HepG2 (cell line): ENCODE results near the gene NID1. TPM values are rescaled to one million over a fixed set of nuclear protein-coding genes. Genes with fewer than 3 reads are reported as not detected.
A peak's percentile ranks its signal among the peaks of the same experiment; 100 is the strongest.

Experiments
- ATAC-seq: fragments of 200-7000 bp; cut with Tn5 transposase; 3 replicates; pipeline ENCODE4 v1.9.1; 2020; ENCODE audit warnings: mild to moderate bottlenecking, moderate library complexity
- BruUV-seq: library from RNA; stranded (reverse); fragments of 400-500 nt; replicated peaks from 2 replicates; lab custom pipeline; 2021; lab: Mats Ljungman, UMichigan
- CTCF ChIA-PET: fragments of 300-600 bp; formaldehyde crosslinking; extraction: SDS; loops from one replicate; lab custom pipeline; 2021; ENCODE audit warnings: low total read pairs, inconsistent platforms, low intra/inter-chr PET ratio; lab: Yijun Ruan, JAX
- POLR2A ChIA-PET: fragments of 350-600 bp; sonication (Branson Sonifier 250); formaldehyde crosslinking; loops from one replicate; lab custom pipeline; 2020; ENCODE audit warnings: antibody characterized with exemption, inconsistent platforms; lab: Yijun Ruan, JAX
- DNase-seq: peaks from one replicate; pipeline ENCODE4 v3.0.0-alpha.2; 2015; ENCODE audit warnings: low spot score
- FAIRE-seq: peaks from 3 replicates; lab custom pipeline; 2011; peaks lifted over from hg19 to GRCh38; lab: Jason Lieb, UNC
- H2AFZ ChIP-seq: one replicate; pipeline ENCODE4 v1.6.1; 2011; ENCODE audit warnings: low read length, inconsistent platforms
- H3K27ac ChIP-seq: fragments of 300-600 bp; 3 replicates; pipeline ENCODE4 v1.8.0; 2011; ENCODE audit warnings: mixed run types, mild to moderate bottlenecking, mixed read lengths, low read length, inconsistent platforms; ENCODE audit not compliant: insufficient read depth; ENCODE audit errors: extremely low read length
- H3K27me3 ChIP-seq, 2 experiments: fragments of 200-600 bp in 1 of 2; 2 replicates in 1 of 2; 3 replicates in 1 of 2; pipeline versions ENCODE4 v1.6.0 to v1.8.0; 2011; ENCODE audit warnings: low read length in 2 of 2, mild to moderate bottlenecking in 2 of 2, moderate library complexity in 2 of 2, inconsistent platforms in 1 of 2; ENCODE audit not compliant: insufficient read depth in 2 of 2, control insufficient read depth in 1 of 2
- H3K36me3 ChIP-seq, 2 experiments: fragments of 200-600 bp in 1 of 2; replicated peaks in 1 of 2; 2 replicates in 1 of 2; 3 replicates in 1 of 2; pipeline versions ENCODE4 v1.5.1 to v1.8.0; 2011; ENCODE audit warnings: low read length in 2 of 2, inconsistent platforms in 1 of 2; ENCODE audit not compliant: insufficient read depth in 2 of 2, control insufficient read depth in 1 of 2
- H3K4me1 ChIP-seq: 2 replicates; pipeline ENCODE4 v1.5.1; 2012; ENCODE audit warnings: low read length, inconsistent platforms; ENCODE audit not compliant: insufficient read depth
- H3K4me2 ChIP-seq: 2 replicates; pipeline ENCODE4 v1.6.0; 2011; ENCODE audit warnings: low read depth, low read length, inconsistent platforms
- H3K4me3 ChIP-seq, 3 experiments: fragments of 200-600 bp in 1 of 3; sonication (generic), shearing (Covaris generic) in 1 of 3; replicated peaks in 1 of 3; 2 replicates each; pipeline ENCODE4 v1.5.1; 2011 to 2016; ENCODE audit warnings: low read length in 3 of 3, inconsistent platforms in 2 of 3, low read depth in 2 of 3, mild to moderate bottlenecking in 2 of 3, control low read depth in 1 of 3, mixed read lengths in 1 of 3; ENCODE audit not compliant: insufficient read depth in 1 of 3
- H3K79me2 ChIP-seq: one replicate; pipeline ENCODE4 v1.6.1; 2011; ENCODE audit warnings: low read length, inconsistent platforms; ENCODE audit not compliant: insufficient read depth
- H3K9ac ChIP-seq: 2 replicates; pipeline ENCODE4 v1.6.0; 2011; ENCODE audit warnings: mild to moderate bottlenecking, low read depth, low read length, inconsistent platforms; ENCODE audit not compliant: insufficient read depth
- H3K9me3 ChIP-seq: 2 replicates; pipeline ENCODE4 v1.5.1; 2012; ENCODE audit warnings: mild to moderate bottlenecking, low read length
- H4K20me1 ChIP-seq: 2 replicates; pipeline ENCODE4 v1.6.0; 2011; ENCODE audit warnings: inconsistent platforms, mild to moderate bottlenecking, low read length, moderate library complexity; ENCODE audit not compliant: insufficient read depth
- FOXP4 ChIP-seq: sonication (generic); formaldehyde crosslinking; IDR thresholded peaks from 2 replicates; pipeline ENCODE4 v1.4.0; 2020; ENCODE audit warnings: missing genetic modification reagents
- MAFG ChIP-seq: sonication (generic); formaldehyde crosslinking; IDR thresholded peaks from 2 replicates; pipeline ENCODE4 v1.5.1; 2020; ENCODE audit warnings: mild to moderate bottlenecking, missing genetic modification reagents
- MAX ChIP-seq: IDR thresholded peaks from 2 replicates; pipeline ENCODE4 v1.6.1; 2012; ENCODE audit warnings: inconsistent platforms
- MIER2 ChIP-seq: IDR thresholded peaks from 2 replicates; pipeline ENCODE4 v1.6.1; 2016; ENCODE audit warnings: missing biosample characterization, missing genetic modification reagents
- PHF5A ChIP-seq: IDR thresholded peaks from one replicate; pipeline ENCODE4 v1.6.1; 2018; ENCODE audit warnings: low read depth, missing genetic modification reagents; ENCODE audit not compliant: unreplicated experiment
- PLSCR1 ChIP-seq: sonication (generic); formaldehyde crosslinking; IDR thresholded peaks from 2 replicates; pipeline ENCODE4 v1.5.0; 2020; ENCODE audit warnings: missing genetic modification reagents, mild to moderate bottlenecking, borderline replicate concordance
- RARA ChIP-seq: IDR thresholded peaks from 2 replicates; pipeline ENCODE4 v1.6.1; 2016; ENCODE audit warnings: missing genetic modification reagents, missing compliant biosample characterization
- SALL1 ChIP-seq: sonication (generic); formaldehyde crosslinking; IDR thresholded peaks from 2 replicates; pipeline ENCODE4 v1.8.0; 2022; ENCODE audit warnings: mild to moderate bottlenecking, missing genetic modification reagents
- SRSF1 ChIP-seq: fragments of 200-400 bp; formaldehyde crosslinking; optimal IDR thresholded peaks from 2 replicates; pipeline ENCODE3; 2017; ENCODE audit warnings: mild to moderate bottlenecking, low read depth, low read length, moderate library complexity
- YY1 ChIP-seq: IDR thresholded peaks from 2 replicates; pipeline ENCODE4 v1.6.1; 2011; ENCODE audit warnings: low read length, low read depth, moderate library complexity, mild to moderate bottlenecking; ENCODE audit not compliant: insufficient read depth, insufficient replicate concordance
- ZBED4 ChIP-seq: sonication (generic); formaldehyde crosslinking; IDR thresholded peaks from 2 replicates; pipeline ENCODE4 v1.4.0; 2020; ENCODE audit warnings: missing genetic modification reagents, borderline replicate concordance
- ZFX ChIP-seq: sonication (generic); formaldehyde crosslinking; IDR thresholded peaks from 2 replicates; pipeline ENCODE4 v1.4.0; 2020; ENCODE audit warnings: mild to moderate bottlenecking, low read depth, missing genetic modification reagents, moderate library complexity
- ZNF770 ChIP-seq: sonication (generic); formaldehyde crosslinking; IDR thresholded peaks from 2 replicates; pipeline ENCODE4 v1.5.0; 2020; ENCODE audit warnings: mild to moderate bottlenecking, missing genetic modification reagents
- WGBS: methylation state at CpG from one replicate; pipeline ENCODE4 v1.1.6; 2017; ENCODE audit warnings: low lambda C conversion rate; 5-methylcytosine and 5-hydroxymethylcytosine counted together
- in situ Hi-C: cut with HindIII; loops from 2 replicates; pipeline ENCODE4 v1.10.0; 2017; ENCODE audit warnings: low pct_unique_long_range_greater_than_20kb; ENCODE audit not compliant: extremely low pct_ligation_motif_present
- intact Hi-C: fragments of 100-400 bp; cut with micrococcal nuclease; formaldehyde crosslinking; loops from one replicate; pipeline ENCODE4 v1.10.0; 2022; ENCODE audit not compliant: unreplicated experiment
- polyA plus RNA-seq, 8 experiments: library from polyadenylated mRNA; depleted of rRNA in 3 of 8; stranded (reverse) in 7 of 8; unstranded in 1 of 8; fragments of >200 nt; fragmentation: Illumina TruSeq in 4 of 8; extraction: Trizol in 4 of 8; gene quantifications; 2 replicates each; pipeline versions ENCODE4 v1.2.1 to v1.2.3, GENCODE V29; 2011 to 2016; ENCODE audit warnings: low read depth in 4 of 8, missing spikeins in 1 of 8, mixed read lengths in 1 of 8; ENCODE audit not compliant: insufficient read depth in 1 of 8
- total RNA-seq, 5 experiments: library from RNA; depleted of rRNA; stranded (reverse); fragments of >200 nt; fragmentation: Illumina TruSeq; extraction: Trizol; gene quantifications; 2 replicates each; pipeline ENCODE4 v1.2.3, GENCODE V29; 2016; ENCODE audit warnings: low read depth in 1 of 5

NID1 gene
- total and polyA plus RNA-seq, 2 of the 13 experiments (the other 11 are each of a cell fraction or from before 2014, with no cell fraction given), result 50.2 to 56.1 TPM

- ChIA-PET CTCF (no interaction called here), POLR2A (no interaction called here)
- peak overlapping the region; percentile 74 for H3K4me2 ChIP-seq
- H3K27me3 ChIP-seq, result no peaks in the 10 kb centered on the region
- peak overlapping the region; percentile 6 to 42 (median 31); a peak in 5 of 6 replicates for H3K4me3 ChIP-seq
- no peak overlapping the region for H2AFZ ChIP-seq
- H3K4me1 ChIP-seq, result peaks cover 72% of the 10 kb centered on the region
- intact Hi-C loops (no loop called here), in situ Hi-C loops (no loop called here)
- no peaks in the 10 kb centered on the region for H3K9me3 ChIP-seq
- no peaks in the 10 kb centered on the region for H3K36me3 ChIP-seq
- no peak overlapping the region for H3K9ac ChIP-seq
- no TSS peak for BruUV-seq
- peak overlapping the region; percentile 26 for H3K27ac ChIP-seq
- WGBS, result 5% methylated on average over 15 of the region's 15 CpGs
- no peaks in the 10 kb centered on the region for H4K20me1 ChIP-seq
- H3K79me2 ChIP-seq, result no peaks in the 10 kb centered on the region
- peak; percentile 74 for ATAC-seq
- peak; percentile 79 for DNase-seq
- peak; percentile 97 for FAIRE-seq
- peak; percentile 44; the same call in 1 of the 2 replicates for TF ChIP-seq MAX
- peak; percentile 57 for TF ChIP-seq RARA (CRISPR knock-in tag)
- TF ChIP-seq ZNF770 (CRISPR knock-in tag), result 0 out of 2 replicates have a peak, but pooled peaks have one; percentile 34
- TF ChIP-seq YY1, result peak; percentile 60
- TF ChIP-seq MAFG (CRISPR knock-in tag), result no peak
- TF ChIP-seq ZBED4 (CRISPR knock-in tag), result peak; percentile 31; the same call in 1 of the 2 replicates
- no peak for TF ChIP-seq PLSCR1 (CRISPR knock-in tag)
- TF ChIP-seq PHF5A (CRISPR knock-in tag), result no peak
- peak; percentile 54; the same call in 1 of the 2 replicates for TF ChIP-seq FOXP4 (CRISPR knock-in tag)
- peak; percentile 59; the same call in 1 of the 2 replicates for TF ChIP-seq ZFX
- 0 out of 2 replicates have a peak, but pooled peaks have one; percentile 21 for TF ChIP-seq MIER2 (CRISPR knock-in tag)
- TF ChIP-seq SRSF1, result no peak
- peak; percentile 42; the same call in 1 of the 2 replicates for TF ChIP-seq SALL1 (CRISPR knock-in tag)
Observed at GRCh38 chr1:235945775-235946570, 118.9 kb downstream of the NID1 start.
